PC-3 (cell line): ENCODE results near the gene GANC.

Source experiments
- CTCF ChIP-seq: fragments of 300-600 bp; sonication (generic); conservative IDR thresholded peaks from 2 replicates; pipeline ENCODE4 v1.5.1; 2017; ENCODE audit warnings: antibody characterized with exemption, low read depth, mild to moderate bottlenecking, low read length
- EZH2phosphoT487 ChIP-seq: fragments of 300-600 bp; sonication (generic); IDR thresholded peaks from 2 replicates; pipeline ENCODE4 v1.6.1; 2018; ENCODE audit warnings: mild to moderate bottlenecking, antibody characterized with exemption, low read length, borderline replicate concordance

DNA sequence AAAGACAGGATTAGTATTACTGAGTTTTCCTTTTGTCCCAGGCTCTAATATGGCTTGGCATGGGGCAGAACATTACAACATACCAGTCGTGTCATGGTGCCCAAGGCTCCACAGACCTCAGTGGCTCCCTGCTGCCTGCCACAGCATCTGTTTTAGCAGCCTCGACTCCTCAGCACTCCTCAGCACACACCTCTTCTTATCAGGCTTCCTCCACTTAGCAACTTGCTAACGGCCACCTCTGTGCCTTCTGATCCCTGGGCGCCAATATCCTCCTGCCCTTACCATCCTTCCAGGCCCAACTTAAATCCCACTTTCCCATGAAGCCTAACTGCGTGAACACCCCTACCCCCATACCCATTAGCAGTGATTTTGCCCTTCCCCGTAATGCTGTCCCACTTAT, 80.1 kb downstream of the GANC start:
- TF ChIP-seq CTCF (no peak), EZH2phosphoT487 (no peak)
